DMS79 treated with DMSO at 0.1 percent for 48 hours (cell line): ENCODE measurements around the gene CFAP52.
A peak's percentile ranks its signal among the peaks of the same experiment; 100 is the strongest.
"Not testable (repeated sequence)": the region's sequence is repeated elsewhere in the genome, so short reads cannot be mapped to it uniquely, and the experiment has no call there.

ENCODE experiments used
- DNase-seq: peaks from one replicate; lab custom pipeline; 2025; lab: John Stamatoyannopoulos, UW

Gene CFAP52

DNA sequence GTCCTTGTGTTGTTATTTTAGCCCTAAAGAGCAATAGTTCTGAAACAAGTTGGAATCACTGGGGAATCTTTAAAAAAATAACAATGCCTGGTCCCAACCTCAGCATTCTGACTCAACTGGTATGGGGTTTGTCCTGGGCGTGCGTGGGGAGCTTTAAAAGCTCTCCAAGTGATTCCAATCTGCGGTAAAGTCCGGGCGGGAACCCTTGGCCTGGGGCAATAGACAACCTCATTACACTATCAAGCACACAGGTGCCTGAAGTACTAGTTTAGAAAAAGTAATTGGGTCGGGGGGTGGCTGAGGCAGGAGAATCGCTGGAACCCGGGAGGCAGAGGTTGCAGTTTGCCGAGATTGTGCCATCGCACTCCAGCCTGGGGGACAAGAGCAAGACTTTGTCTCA, 5.2 kb upstream of the CFAP52 start:
- DNase-seq = no peak

DNA sequence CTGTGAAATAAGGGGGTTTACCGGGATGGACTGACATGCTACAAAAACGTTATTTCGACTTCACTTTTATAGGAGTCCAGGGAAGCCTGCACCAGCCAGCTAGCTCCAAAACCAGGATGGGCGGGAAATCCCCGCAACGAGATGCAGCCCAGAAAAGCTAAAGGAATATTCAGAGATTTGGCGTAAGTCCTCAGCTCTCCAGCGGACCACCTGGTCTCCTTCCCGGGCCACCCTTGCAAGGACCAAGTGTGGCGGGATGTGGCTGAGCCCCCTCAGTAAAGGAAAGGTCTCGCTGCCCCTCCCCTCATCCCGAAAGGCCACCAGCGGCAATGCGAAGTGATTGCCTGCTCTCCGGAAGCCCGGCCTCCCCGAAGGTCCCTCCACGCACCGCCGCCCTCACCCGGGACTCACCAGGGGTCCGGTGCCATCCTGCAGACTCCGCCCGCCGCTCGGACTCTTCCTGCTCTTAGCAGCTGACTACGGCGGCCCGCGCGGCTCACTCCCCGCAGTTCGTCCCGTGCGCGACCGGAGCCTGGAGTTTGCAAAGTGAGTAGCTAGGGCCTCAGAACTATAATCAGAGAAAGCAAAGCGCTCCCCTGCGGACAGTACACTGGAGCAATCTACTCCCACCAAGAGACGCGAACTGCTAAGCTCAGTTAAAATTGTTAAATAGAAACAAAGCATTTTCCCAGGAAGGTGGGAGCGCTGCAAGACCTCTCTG, 901 bp upstream of the CFAP52 start, which contains the start of gene STX8:
Gene STX8, minus strand, starts transcription at position 440 of the 721 bp plus-strand sequence. Its CDS starts 12 bp downstream, at position 428.
- DNase-seq = peak; percentile 39

DNA sequence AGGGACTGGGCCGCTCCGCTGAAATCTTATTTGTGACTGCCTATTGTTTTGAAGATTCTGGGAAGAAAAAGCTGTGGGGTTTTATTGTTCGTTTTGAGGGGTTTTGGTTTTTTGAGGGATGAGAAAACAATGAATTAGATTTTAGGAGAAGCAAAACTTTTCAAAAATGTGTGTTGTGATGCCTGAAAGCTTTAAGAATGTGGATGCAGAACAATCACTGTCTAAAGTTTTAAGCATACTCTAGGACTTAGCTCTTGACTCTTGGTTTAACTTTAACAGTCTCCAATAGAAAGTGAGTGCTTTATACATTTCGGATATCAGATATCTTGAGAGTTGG, 899 bp downstream of the CFAP52 start:
- DNase-seq = no peak

DNA sequence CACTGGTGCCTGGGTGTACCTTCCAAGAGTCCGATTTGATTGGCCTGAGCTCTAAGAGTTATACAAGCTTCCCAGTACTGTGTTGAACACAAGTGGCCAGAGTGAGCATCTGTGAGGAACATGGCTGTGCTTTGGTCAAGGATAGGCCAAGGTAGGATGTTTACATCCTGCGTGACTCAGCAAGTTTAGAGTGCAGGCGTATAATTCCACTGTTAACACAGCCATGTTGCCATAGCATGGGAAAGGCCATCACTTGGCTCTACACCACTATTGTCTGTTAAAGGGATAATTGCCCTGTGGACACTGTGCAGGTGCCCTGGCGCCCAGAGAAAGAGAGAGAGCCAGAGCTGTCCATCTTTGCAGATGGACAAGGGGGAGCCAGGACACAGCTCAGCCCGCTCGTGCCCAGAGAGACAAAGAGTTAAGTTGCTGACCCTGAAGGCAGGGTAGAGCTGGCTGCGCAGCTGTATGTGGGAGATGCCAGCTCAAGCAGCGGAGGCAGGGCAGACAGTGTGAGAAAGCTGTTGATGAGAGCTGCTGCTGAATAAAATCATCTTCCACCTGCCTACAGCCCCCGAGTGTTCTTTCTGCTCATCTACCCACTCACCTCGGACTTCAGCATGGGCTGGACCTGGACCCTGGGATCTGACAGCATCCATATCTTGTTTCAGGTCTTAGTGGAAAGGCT, 11.7 kb downstream of the CFAP52 start:
- DNase-seq = no peak

DNA sequence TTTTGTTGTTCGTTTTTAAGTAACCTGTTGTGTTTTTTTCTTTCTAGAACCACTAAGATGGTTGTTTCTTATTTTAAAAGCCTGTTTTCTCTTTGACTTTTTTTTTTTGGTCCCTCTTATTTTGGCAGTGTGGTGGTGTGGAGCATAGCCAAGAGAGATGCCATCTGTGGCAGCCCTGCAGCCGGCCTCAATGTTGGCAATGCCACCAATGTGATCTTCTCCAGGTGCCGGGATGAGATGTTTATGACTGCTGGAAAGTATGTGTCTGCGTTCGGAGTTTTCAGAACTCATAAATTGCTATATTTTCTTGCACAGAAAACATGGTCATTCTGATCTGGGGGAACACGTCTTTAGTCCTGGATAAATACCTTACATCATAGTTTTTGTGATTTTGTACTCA, 17.6 kb downstream of the CFAP52 start:
- DNase-seq = no peak

DNA sequence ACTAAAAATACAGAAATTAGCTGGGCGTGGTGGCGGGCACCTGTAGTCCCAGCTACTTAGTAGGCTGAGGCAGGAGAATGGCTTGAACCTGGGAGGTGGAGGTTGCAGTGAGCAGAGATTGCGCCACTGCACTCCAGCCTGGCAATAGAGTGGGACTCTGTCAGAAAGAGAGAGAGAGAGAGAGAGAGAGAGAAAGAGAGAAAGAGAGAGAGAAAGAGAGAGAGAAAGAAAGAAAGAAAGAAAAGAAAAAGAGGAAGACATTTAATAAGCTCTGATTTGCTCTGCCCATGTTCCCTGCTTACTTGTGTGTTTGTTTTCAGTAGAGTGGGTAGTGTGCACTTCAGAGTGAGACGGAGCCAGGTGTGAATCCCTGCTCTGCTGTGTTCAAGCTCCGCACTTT, 21.2 kb downstream of the CFAP52 start:
- not testable (repeated sequence) for DNase-seq

DNA sequence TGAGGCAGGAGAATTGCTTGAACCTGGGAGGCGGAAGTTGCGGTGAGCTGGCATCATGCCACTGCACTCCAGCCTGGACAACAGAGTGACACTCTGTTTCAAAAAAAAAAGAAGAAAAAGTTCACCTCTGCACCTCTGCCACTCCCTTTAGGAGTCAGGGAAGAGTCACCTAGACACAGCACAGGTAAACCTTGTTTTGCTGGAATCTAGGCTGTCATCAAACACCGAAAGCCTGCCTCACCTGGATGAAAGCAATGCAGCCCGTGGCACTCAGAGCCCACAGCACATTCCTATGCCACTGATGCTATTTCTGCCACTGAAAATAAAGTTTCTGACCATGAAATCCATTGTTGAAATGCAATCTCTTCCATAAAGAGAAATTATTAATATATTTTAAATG, 22.2 kb downstream of the CFAP52 start:
- no peak for DNase-seq

DNA sequence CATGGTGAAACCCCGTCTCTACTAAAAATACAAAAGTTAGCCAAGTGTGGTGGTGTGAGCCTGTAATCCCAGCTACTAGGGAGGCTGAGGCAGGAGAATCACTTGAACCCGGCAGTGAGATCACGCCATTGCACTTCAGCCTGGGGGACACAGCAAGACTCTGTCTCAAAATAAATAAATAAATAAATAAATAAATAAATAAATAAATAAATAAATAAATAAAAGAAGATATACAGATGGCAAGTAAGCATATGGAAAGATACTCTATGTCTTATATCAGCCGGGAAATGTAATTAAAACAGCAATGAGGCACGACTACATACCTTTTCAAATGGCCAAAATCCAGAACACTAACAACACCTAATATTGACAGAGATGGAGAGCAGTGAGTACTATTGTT, 28.1 kb downstream of the CFAP52 start:
- DNase-seq = not testable (repeated sequence)

DNA sequence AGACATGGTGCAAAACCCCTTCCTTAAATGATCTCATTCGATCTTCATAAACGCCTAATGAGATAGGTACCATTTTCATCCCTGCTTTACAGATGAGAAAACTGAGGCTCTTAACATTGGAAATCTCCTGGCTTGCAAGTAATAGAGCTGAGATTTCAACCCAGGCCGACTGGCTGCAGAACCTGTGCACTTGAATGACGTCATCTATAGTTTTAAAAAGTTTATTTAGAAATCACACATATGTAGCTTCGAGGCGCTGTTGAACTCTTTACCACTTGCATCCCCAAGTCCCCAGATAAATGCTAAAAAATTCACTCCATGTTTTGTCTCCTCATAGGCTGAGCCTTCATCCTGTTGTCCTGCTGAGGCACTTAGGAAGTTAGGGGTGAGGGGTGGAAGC, 30.0 kb downstream of the CFAP52 start:
- no peak for DNase-seq

DNA sequence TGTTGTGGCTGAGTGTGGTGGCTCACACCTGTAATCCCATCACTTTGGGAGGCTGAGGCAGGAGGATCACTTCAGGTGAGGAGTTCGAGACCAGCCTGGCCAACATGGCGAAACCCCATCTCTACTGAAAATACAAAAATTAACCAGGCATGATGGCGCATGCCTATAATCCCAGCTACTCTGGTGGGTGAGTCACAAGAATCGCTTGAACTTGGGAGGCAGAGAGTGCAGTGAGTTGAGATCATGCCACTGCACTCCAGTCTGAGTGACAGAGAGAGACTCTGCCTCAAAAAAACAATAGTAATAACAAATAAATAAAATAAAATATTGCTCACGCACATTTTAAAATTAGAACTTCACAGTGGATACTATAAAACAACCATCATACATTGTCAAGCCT, 30.6 kb downstream of the CFAP52 start:
- DNase-seq = not testable (repeated sequence)

DNA sequence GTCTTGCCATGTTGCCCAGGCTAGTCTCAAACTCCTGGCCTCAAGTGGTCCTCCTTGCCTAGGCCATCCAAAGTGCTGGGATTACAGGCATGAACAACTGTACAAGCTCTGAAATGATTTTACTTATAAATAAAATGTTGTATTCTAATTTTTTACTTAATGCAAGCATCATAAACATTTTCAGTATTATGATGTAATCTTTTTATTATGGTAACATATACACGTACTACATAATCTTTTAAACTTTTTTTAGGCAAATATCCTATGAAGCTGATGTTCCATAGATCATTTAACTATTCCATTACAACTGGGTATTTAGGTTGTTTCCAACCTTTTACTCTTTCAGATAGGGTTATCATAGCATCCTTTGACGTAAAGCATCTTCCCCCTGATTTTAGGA, 35.1 kb downstream of the CFAP52 start:
- DNase-seq = no peak

DNA sequence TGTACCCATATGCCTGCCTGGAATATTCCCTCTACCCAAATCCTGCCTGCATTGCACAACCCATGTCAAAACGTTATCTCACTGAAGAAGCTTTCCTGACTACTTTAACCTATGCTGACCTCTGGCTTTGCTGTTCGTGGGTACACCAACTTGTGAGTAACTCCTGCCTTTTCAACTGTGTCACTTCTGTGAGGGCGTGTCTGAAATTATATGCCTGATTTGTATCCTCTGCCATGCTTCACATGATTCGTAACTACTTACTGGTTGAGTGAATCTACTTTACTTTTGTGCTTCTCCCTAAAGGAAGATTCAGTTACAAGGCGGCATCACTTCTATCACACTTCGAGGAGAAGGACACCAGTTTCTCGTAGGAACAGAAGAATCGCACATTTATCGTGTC, 35.6 kb downstream of the CFAP52 start:
- DNase-seq = peak; percentile 21

DNA sequence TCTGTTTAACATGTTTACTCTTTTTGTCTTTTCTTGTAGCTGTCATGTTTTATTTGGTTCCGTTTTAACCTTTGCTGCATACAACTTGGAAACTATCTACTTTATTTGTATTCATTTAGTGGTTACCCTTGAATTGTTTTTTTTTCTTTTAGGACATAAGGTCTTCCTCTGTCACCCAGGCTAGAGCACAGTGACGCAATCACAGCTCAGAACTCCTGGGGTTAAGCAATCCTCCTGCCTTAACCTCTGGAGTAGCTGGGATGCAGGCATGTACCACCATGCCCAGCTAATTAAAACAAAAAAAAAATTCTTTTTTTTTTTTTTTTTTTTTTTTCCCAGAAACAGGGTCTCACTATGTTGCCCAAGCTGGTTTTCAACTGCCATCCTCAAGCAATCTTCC, 39.0 kb downstream of the CFAP52 start:
- no peak for DNase-seq

DNA sequence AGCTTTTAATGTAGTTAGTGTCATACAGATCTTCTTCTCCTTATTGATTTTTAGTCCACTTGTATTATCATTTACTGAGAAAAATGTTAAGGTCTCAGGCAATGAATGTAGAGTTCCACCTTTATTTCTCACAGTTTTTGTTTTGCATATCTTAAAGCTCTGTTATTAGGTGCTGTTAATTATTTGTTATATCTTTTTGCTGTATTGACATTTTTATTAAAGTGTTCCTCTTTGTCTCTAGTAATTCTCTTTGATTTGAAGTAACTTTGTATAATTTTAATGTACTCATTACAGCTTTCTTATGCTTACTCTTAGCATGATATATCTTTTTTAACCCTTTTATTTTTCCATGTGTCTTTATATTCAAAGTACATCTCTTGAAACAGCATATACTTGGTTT, 46.5 kb downstream of the CFAP52 start:
- DNase-seq = no peak

DNA sequence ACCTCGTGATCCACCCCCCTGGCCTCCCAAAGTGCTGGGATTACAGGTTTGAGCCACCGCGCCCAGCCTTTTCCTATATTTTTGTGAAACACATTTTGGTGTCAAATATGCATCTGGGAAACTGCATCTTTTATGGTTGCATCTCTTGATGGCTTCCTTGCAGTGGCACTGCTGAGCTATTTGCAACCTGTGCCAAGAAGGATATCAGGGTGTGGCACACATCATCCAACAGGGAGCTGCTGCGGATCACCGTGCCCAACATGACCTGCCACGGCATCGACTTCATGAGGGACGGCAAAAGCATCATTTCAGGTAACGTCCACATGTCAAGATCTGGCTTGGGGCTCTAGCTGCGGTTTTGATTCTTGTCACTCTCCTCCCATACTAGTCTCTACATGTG, 52.1 kb downstream of the CFAP52 start:
- DNase-seq = no peak

DNA sequence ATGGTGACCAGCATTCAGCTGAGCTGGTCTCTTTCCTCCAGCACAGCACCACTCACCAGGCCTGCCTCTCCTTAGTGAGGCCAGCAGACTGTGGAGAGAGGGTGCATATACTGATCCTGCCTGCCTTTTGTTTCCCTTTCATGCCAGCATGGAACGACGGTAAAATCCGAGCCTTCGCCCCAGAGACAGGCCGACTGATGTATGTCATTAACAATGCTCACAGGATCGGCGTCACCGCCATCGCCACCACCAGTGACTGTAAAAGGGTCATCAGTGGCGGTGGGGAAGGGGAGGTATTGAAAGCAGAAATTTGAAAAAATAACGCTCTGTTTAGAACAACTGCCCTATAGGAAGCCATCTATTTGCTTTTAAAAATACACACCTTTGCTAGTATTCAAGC, 56.3 kb downstream of the CFAP52 start:
- no peak for DNase-seq

DNA sequence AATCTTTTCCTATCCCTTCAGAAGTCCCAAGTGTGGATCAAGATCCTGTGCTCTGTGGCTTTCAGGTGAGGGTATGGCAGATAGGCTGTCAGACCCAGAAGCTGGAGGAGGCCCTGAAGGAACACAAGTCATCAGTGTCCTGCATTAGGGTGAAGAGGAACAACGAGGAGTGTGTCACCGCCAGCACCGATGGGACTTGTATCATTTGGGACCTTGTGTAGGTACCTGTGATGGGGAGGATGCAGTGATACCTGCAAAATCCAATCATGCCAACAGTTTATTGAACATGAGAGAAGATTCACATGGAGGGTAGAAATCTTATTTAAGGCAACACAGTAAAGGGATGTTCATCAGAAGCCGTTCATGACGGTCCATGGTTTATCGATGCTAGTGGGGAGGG, 58.9 kb downstream of the CFAP52 start:
- DNase-seq = no peak

DNA sequence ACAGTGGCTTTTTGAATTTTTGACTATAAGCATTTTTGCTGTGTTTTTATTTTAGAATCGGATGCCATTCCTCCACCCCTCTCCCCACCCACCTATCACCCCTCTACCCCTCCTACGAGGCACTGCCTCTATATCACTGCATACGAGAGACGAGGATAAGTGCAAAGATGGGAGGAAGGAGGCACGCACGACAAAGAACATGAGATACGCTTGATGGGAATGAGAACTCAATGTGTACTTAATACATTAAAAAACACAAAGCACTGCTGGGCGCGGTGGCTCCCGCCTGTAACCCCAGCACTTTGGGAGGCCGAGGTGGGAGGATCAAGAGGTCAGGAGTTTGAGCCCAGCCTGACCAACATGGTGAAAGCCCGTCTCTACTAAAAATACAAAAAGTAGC, 60.1 kb downstream of the CFAP52 start:
- no peak for DNase-seq

DNA sequence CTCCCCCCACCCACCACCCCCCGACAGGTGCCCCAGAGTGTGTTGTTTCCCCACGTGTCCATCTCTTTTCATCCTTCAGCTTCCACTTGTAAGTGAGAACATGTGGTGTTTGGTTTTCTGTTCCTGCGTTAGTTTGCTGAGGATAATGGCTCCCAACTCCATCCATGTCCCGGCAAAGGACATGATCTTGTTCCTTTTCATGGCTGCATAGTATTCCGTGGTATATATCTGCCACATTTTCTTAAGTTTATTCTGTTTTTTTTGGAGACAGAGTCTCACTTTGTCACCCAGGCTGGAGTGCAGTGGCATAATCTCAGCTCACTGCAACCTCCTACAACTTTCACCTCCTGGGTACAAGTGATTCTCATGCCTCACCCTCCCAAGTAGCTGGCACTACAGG, 63.9 kb downstream of the CFAP52 start:
- not testable (repeated sequence) for DNase-seq

DNA sequence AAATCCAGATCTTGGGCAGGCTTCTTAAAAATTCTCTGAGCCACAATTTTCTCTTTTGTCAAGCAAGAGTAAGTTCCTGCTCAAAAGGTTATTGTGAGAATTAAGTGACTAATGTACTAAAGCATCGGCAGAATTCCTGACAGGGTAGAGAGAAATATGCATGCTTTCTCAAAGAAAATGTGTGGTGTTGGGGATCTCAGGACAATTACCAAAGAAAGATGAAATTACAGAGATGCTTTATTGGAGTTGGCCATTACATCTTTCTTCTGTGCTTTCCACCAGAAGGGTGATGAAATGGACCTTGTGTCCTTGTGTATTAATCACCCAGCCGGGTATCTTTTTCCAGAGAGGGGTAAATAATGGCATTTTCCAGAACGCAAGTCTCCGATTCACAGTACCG, 67.2 kb downstream of the CFAP52 start:
- no peak for DNase-seq

DNA sequence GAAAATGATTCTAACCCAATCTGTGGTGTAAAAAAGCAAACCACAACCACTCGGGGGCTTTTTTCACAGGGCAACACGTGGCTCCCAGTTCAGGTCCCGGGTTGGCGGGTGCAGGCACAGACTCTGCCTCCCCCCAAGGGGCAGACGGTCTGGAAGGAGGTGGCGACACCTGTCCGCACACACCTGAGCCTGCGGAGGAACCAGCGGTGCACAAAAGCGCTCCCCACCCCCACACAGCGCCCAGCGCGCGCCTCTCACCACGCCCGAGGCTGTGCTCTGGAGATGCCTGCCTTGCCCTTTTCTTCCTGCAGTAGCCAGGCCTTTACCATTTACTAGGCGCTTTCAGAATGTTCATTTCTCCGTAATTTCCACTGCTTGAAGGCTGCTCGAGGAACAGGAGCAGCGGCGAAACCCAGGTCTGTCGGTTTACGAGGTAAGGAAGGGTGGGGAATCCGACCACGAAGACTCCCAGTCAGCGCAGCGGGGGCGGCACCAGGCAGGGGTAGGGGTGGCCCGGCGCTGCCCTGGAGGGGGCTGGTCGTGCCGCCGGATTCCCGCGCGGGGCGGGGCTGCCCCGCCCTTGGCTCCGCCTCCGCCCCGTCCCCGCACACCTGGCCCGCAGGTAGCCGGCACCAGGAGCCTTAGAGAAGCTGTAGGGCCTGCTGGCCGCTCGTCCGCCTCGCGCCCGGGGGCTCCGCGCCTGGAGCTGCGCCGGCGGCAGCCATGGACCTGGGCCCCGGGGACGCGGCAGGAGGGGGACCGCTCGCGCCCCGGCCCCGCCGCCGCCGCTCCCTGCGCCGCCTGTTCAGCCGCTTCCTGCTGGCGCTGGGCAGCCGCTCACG, 68.7 kb downstream of the CFAP52 start, which contains the start of gene USP43:
Gene USP43, plus strand, starts transcription at position 608 of the 842 bp plus-strand sequence. Its CDS starts 116 bp downstream, at position 724.
- peak; percentile 48 for DNase-seq

DNA sequence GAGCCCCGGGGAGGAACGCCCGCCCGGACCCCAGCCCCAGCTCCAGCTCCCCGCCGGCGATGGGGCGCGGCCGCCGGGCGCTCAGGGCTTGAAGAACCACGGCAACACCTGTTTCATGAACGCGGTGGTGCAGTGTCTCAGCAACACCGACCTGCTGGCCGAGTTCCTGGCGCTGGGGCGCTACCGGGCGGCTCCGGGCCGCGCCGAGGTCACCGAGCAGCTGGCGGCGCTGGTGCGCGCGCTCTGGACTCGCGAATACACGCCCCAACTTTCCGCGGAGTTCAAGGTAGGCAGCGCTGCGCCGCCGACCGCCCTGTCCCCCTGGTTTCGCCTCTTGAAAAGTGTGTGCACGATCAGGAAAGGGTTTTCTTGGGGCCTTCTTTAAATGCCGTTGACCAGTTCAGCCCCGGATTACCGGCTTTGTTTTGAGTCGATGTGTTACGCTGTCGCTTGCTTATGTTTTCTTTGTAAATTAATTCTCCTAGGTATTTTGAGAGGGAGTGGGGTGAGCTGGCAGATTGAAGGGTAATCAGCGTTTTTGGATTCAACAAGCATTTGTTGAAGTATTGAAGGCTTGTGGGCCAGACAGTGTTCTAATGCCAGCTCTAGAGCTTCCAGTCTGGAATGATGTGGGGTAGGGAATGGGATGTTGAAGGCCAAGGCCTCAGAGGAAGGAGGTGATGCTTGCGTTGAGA, 69.6 kb downstream of the CFAP52 start:
- peak; percentile 28 for DNase-seq
